ENCODE measurements around the gene LGALS16.

The LGALS16 gene

GRCh38 chr19:39692166-39692565, 36.5 kb downstream of the LGALS16 start:
- TF ChIP-seq, protein P1, sequence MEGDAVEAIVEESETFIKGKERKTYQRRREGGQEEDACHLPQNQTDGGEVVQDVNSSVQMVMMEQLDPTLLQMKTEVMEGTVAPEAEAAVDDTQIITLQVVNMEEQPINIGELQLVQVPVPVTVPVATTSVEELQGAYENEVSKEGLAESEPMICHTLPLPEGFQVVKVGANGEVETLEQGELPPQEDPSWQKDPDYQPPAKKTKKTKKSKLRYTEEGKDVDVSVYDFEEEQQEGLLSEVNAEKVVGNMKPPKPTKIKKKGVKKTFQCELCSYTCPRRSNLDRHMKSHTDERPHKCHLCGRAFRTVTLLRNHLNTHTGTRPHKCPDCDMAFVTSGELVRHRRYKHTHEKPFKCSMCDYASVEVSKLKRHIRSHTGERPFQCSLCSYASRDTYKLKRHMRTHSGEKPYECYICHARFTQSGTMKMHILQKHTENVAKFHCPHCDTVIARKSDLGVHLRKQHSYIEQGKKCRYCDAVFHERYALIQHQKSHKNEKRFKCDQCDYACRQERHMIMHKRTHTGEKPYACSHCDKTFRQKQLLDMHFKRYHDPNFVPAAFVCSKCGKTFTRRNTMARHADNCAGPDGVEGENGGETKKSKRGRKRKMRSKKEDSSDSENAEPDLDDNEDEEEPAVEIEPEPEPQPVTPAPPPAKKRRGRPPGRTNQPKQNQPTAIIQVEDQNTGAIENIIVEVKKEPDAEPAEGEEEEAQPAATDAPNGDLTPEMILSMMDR (IDR thresholded peaks at IDR 0.05; ENCODE audit: low read depth, low read length), result no peak

GRCh38 chr19:39692822-39693221, 37.1 kb downstream of the LGALS16 start:
- H3K4me3 ChIP-seq (ENCODE audit: low read depth, low read length), result no peak overlapping the region
- TF ChIP-seq, protein P1 (IDR thresholded peaks at IDR 0.05; ENCODE audit: low read depth, low read length), result no peak

More at GRCh38 chr19:39692166-39692565, 36.5 kb downstream of the LGALS16 start:
- no peak overlapping the region for H3K4me3 ChIP-seq (ENCODE audit: low read depth, low read length)

- TF ChIP-seq, protein P1 (IDR thresholded peaks at IDR 0.05; ENCODE audit: low read depth, low read length), result no peak
- no peak overlapping the region for H3K4me3 ChIP-seq (ENCODE audit: low read depth, low read length)
Measured at GRCh38 chr19:39695759-39696158, 40.0 kb downstream of the LGALS16 start.

- H3K4me3 ChIP-seq (ENCODE audit: low read depth, low read length), result no peak overlapping the region
- TF ChIP-seq, protein P1 (IDR thresholded peaks at IDR 0.05; ENCODE audit: low read depth, low read length), result no peak
Measured at GRCh38 chr19:39696387-39696786, 40.7 kb downstream of the LGALS16 start.

- TF ChIP-seq, protein P1 (IDR thresholded peaks at IDR 0.05; ENCODE audit: low read depth, low read length), result no peak
- H3K4me3 ChIP-seq (ENCODE audit: low read depth, low read length), result no peak overlapping the region
Measured at GRCh38 chr19:39698535-39698934, 42.8 kb downstream of the LGALS16 start.

DNA sequence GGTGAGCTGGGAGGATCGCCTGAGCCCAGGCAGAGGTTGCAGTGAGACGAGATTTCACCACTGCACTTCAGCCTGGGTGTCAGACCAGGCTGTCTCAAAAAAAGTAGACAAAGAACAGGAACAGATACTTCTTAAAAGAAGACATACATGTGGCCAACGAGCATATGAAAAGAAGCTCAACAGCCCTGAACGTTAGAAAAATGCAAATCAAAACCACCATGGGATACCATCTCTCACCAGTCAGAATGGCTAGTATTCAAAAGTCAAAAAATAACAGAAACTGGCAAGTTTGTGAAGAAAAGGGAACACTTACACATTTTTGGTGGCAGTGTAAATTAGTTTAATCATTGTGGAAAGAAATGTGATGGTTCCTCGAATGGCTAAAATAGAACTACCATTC, 45.6 kb downstream of the LGALS16 start:
- no peak overlapping the region for H3K4me3 ChIP-seq (ENCODE audit: low read depth, low read length)
- TF ChIP-seq, protein P1 (IDR thresholded peaks at IDR 0.05; ENCODE audit: low read depth, low read length), result no peak

- TF ChIP-seq, protein P1 (IDR thresholded peaks at IDR 0.05; ENCODE audit: low read depth, low read length), result no peak
Measured at GRCh38 chr19:39704181-39705044, 48.7 kb downstream of the LGALS16 start, which contains the start of gene LGALS14. Gene LGALS14, plus strand, starts transcription at chr19:39704481. Its CDS starts 48 bp downstream, at chr19:39704529.

More at GRCh38 chr19:39704181-39705044, 48.7 kb downstream of the LGALS16 start, which contains the start of gene LGALS14:
- H3K4me3 ChIP-seq (ENCODE audit: low read depth, low read length), result no peak within 1 kb of the TSS
